ENCODE data around the gene COPS9.

Gene COPS9

DNA sequence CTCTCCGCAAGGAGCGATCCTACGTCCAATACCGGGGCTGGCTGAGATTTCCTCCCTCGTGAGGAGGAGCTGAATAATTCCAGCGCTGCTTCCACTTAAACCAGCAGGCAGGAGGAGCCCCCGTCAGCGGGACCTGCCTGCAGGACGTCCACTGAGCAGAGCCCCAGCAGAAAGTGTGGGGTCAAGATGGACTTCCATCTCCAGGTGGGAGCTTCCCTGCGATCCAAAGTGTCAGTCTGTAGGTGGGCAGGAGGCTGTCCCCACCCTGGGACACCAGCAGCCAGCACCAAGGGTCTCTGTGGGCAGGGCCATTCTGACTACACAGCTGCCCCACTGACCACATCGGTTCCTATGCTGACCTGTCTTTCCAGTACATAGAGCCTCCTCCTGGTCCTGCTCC, 4.8 kb upstream of the COPS9 start:
- TF ChIP-seq, protein P1, sequence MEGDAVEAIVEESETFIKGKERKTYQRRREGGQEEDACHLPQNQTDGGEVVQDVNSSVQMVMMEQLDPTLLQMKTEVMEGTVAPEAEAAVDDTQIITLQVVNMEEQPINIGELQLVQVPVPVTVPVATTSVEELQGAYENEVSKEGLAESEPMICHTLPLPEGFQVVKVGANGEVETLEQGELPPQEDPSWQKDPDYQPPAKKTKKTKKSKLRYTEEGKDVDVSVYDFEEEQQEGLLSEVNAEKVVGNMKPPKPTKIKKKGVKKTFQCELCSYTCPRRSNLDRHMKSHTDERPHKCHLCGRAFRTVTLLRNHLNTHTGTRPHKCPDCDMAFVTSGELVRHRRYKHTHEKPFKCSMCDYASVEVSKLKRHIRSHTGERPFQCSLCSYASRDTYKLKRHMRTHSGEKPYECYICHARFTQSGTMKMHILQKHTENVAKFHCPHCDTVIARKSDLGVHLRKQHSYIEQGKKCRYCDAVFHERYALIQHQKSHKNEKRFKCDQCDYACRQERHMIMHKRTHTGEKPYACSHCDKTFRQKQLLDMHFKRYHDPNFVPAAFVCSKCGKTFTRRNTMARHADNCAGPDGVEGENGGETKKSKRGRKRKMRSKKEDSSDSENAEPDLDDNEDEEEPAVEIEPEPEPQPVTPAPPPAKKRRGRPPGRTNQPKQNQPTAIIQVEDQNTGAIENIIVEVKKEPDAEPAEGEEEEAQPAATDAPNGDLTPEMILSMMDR (conservative IDR thresholded peaks at IDR 0.05; ENCODE audit: low read depth, low read length), result no peak
- peaks cover 13% of the 10 kb centered on the region; the same call in 1 of the 2 replicates for H3K27me3 ChIP-seq (ENCODE audit: insufficient read depth, low read depth)
- H3K4me2 ChIP-seq, result no peak overlapping the region
- no peaks in the 10 kb centered on the region for H3K36me3 ChIP-seq (ENCODE audit: insufficient read depth)
- H3K79me2 ChIP-seq (ENCODE audit: insufficient read depth, low read depth), result no peaks in the 10 kb centered on the region
- H3K4me1 ChIP-seq (ENCODE audit: low read depth, poor library complexity, severe bottlenecking), result no peaks in the 10 kb centered on the region
- no peak overlapping the region for H3K4me3 ChIP-seq (IDR thresholded peaks at IDR 0.05; ENCODE audit: insufficient read depth, low read depth, low read length)
- no peak overlapping the region for H3K27ac ChIP-seq
- H2AFZ ChIP-seq (ENCODE audit: low read depth), result no peak overlapping the region
- H4K20me1 ChIP-seq (ENCODE audit: insufficient read depth), result no peaks in the 10 kb centered on the region
- no peak overlapping the region for H3K9ac ChIP-seq

DNA sequence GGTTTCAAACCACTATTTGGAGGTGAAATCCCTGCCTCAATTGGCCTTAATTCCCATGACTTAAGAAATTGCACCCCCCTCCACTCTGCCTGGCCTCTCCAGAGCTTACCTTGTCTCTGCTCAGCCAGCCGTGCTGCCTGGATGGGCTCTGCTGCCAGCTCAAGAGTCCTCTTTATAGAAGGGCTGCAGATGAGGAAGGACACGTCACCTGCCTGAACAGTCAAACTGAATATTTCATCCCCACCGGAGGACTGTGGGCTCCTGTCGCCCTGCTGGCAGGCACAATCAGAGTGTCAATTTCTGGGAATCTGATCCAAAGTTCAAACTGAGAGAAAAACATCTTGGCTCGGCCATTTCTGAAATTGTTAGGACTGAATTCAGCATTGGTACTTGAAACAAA, 4.4 kb upstream of the COPS9 start, which contains the start of gene OTOS:
Gene OTOS, minus strand, starts transcription at position 148 of the 400 bp plus-strand sequence. CDS start 332 bp downstream, outside the sequence.
- H3K27ac ChIP-seq, result no peak within 1 kb of the TSS
- peaks cover 13% of the 10 kb centered on the region; the same call in 1 of the 2 replicates for H3K27me3 ChIP-seq (ENCODE audit: insufficient read depth, low read depth)
- H3K9ac ChIP-seq, result no peak within 1 kb of the TSS
- H3K36me3 ChIP-seq (ENCODE audit: insufficient read depth), result no peaks in the 10 kb centered on the region
- H2AFZ ChIP-seq (ENCODE audit: low read depth), result no peak within 1 kb of the TSS
- H3K4me2 ChIP-seq, result no peak within 1 kb of the TSS
- no peaks in the 10 kb centered on the region for H4K20me1 ChIP-seq (ENCODE audit: insufficient read depth)
- TF ChIP-seq, protein P1 (conservative IDR thresholded peaks at IDR 0.05; ENCODE audit: low read depth, low read length), result no peak
- H3K79me2 ChIP-seq (ENCODE audit: insufficient read depth, low read depth), result peaks cover 4% of the 10 kb centered on the region; the same call in 1 of the 2 replicates
- H3K4me3 ChIP-seq (IDR thresholded peaks at IDR 0.05; ENCODE audit: insufficient read depth, low read depth, low read length), result no peak within 1 kb of the TSS
- no peaks in the 10 kb centered on the region for H3K4me1 ChIP-seq (ENCODE audit: low read depth, poor library complexity, severe bottlenecking)

DNA sequence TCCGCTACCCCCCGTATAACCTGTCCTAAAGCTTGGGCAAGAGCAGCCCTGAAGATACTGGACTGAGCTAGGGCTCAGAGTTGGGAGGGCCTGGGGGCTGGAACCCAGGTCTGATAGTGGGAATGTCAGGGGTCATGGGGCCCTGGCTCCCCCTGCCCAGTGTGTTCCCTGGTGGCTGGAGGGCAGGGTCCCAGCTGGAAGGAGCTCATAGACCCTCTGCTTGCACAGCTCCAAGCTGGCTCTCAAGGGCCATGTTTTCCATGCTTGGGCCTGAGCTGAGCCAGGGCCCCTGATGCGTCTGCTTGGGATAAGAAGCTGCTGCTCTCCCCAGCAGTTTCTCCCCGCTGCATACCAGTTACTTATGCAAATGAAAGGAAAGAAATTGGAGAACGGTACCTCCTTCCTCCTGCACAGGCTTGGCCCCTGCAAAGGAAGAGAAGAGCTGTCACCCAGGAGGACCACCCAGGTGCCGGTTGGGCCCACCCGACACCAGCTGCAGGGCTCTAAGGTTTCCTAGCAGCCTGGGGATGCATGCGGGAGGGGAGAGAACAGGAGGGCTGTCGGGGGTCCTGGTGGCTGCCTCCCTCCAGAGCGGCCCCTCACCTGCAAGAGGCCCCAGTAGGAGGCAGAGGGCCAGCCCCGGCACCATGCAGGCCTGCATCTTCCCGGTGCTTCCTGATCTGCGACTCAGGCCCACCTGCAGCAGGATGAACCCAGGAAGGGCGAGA, 3.7 kb upstream of the COPS9 start:
- peaks cover 13% of the 10 kb centered on the region; the same call in 1 of the 2 replicates for H3K27me3 ChIP-seq (ENCODE audit: insufficient read depth, low read depth)
- H3K9ac ChIP-seq, result no peak overlapping the region
- H3K4me2 ChIP-seq, result no peak overlapping the region

DNA sequence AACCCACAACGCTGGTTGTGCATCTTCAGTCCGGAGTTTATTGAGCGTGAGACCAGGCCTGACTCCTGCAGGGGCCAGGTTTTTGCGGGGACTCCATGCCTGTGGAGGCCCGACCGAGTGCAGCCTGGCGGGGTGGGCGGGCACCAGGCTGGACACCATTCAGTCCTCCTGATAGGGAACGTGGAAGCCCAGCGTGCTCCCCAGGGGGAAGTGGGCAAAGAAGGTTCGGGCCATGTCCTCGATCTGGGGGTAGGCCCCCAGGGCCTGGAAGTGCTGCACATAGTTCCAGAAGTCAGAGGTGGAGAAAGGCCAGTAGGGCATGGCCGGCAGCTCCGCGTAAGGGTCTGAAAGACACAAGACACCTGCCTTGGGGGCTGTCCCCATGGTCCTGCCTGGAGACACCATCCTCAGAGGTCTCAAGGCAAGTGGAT, 2.9 kb upstream of the COPS9 start:
- Histone ChIP-seq H3K4me2 (no peak overlapping the region), H4K20me1 (ENCODE audit: insufficient read depth) (no peaks in the 10 kb centered on the region), H3K4me1 (ENCODE audit: low read depth, poor library complexity, severe bottlenecking) (peaks cover 4% of the 10 kb centered on the region), H3K79me2 (ENCODE audit: insufficient read depth, low read depth) (peaks cover 15% of the 10 kb centered on the region), H3K9ac (no peak overlapping the region), H3K27me3 (ENCODE audit: insufficient read depth, low read depth) (peaks cover 13% of the 10 kb centered on the region; the same call in 1 of the 2 replicates), H2AFZ (ENCODE audit: low read depth) (no peak overlapping the region), H3K36me3 (ENCODE audit: insufficient read depth) (no peaks in the 10 kb centered on the region), H3K4me3 (IDR thresholded peaks at IDR 0.05; ENCODE audit: insufficient read depth, low read depth, low read length) (no peak overlapping the region), H3K27ac (no peak overlapping the region)
- TF ChIP-seq, protein P1 (conservative IDR thresholded peaks at IDR 0.05; ENCODE audit: low read depth, low read length), result no peak

More for the DNA sequence above, 3.7 kb upstream of the COPS9 start:
- Histone ChIP-seq H3K4me3 (IDR thresholded peaks at IDR 0.05; ENCODE audit: insufficient read depth, low read depth, low read length) (no peak overlapping the region), H3K4me1 (ENCODE audit: low read depth, poor library complexity, severe bottlenecking) (peaks cover 4% of the 10 kb centered on the region), H3K36me3 (ENCODE audit: insufficient read depth) (no peaks in the 10 kb centered on the region), H3K27ac (no peak overlapping the region), H3K79me2 (ENCODE audit: insufficient read depth, low read depth) (peaks cover 11% of the 10 kb centered on the region), H2AFZ (ENCODE audit: low read depth) (no peak overlapping the region), H4K20me1 (ENCODE audit: insufficient read depth) (no peaks in the 10 kb centered on the region)
- TF ChIP-seq, protein P1 (conservative IDR thresholded peaks at IDR 0.05; ENCODE audit: low read depth, low read length), result no peak

Measured in KMS-11 (cell line).